Mesodermal cell (in vitro differentiated cells): ENCODE data around the gene TSACC.
"Not testable (repeated sequence)": the region's sequence is repeated elsewhere in the genome, so short reads cannot be mapped to it uniquely, and the experiment has no call there.

ENCODE experiments used
- H3K27ac ChIP-seq: 2 replicates; pipeline ENCODE4 v1.7.0; 2013; ENCODE audit warnings: mild to moderate bottlenecking, low read depth, low read length, moderate library complexity; ENCODE audit not compliant: severe bottlenecking
- H3K36me3 ChIP-seq: 2 replicates; pipeline ENCODE4 v1.7.1; 2013; ENCODE audit warnings: mild to moderate bottlenecking, low read length, moderate library complexity; ENCODE audit not compliant: control insufficient read depth, insufficient read depth
- H3K4me1 ChIP-seq: one replicate; pipeline ENCODE4 v1.7.1; 2013; ENCODE audit warnings: mild to moderate bottlenecking, low read length; ENCODE audit not compliant: insufficient read depth, control insufficient read depth, poor library complexity, severe bottlenecking
- H3K4me3 ChIP-seq: 2 replicates; pipeline ENCODE4 v1.7.0; 2013; ENCODE audit warnings: low read length, control low read depth, mild to moderate bottlenecking; ENCODE audit not compliant: insufficient read depth, poor library complexity, severe bottlenecking; ENCODE audit errors: extremely low read depth
- H3K9me3 ChIP-seq: 2 replicates; pipeline ENCODE4 v1.7.1; 2013; ENCODE audit warnings: mild to moderate bottlenecking, low read length, moderate library complexity; ENCODE audit not compliant: control insufficient read depth
- WGBS, 2 experiments: methylation state at CpG; one replicate each; pipeline ENCODE4 v1.1.5; 2013; ENCODE audit warnings: missing lambda C conversion rate in 2 of 2; ENCODE audit not compliant: insufficient coverage in 2 of 2; 5-methylcytosine and 5-hydroxymethylcytosine counted together

The TSACC gene

DNA sequence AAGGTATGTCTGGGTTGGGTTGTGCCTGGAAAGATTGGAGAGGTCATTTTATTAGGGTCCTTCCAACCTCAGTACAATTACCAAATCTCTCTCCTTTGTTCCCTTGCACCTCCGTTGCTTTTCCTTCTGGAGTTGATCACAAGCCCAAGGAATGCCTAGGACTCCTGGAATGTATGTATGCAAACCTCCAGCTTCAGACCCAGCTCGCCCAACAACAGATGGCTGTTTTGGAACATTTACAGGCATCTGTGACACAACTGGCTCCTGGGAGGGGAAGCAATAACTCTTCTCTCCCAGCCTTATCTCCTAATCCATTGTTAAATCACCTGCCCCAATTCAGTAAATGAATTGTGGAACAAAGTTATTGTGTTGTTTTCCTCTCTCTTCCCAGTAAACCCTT is 8.3 kb downstream of the TSACC start:
- no peak overlapping the region for H3K27ac ChIP-seq
- H3K4me3 ChIP-seq, result no peak overlapping the region
- H3K9me3 ChIP-seq, result no peaks in the 10 kb centered on the region
- 41 to 60% methylated on average over 2 of the region's 2 CpGs for WGBS, 2 experiments
- peaks cover 5% of the 10 kb centered on the region for H3K4me1 ChIP-seq
- H3K36me3 ChIP-seq, result no peaks in the 10 kb centered on the region

DNA sequence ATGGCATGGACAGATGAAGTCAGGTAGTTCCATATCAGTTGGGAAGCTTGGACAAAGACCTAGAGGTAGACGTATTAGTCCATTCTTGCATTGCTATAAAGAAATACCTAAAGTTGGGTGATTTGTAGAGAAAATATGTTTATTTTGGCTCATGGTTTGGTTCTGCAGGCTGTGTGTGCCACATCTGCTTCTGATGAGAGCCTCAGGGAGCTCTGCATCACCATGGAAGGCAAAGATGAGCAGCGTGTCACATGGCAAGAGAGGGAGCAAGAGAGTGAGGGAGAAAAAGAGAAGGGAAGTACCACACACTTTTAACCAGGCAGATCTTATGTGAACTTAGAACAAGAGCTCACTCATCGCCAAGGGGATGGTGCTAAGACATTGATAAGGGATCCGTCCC is 9.0 kb downstream of the TSACC start:
- H3K9me3 ChIP-seq, result no peaks in the 10 kb centered on the region
- no peaks in the 10 kb centered on the region for H3K36me3 ChIP-seq
- H3K4me1 ChIP-seq, result peaks cover 5% of the 10 kb centered on the region
- WGBS, 2 experiments, result 89 to 100% methylated on average over 1 to 3 of the region's 4 CpGs
- no peak overlapping the region for H3K4me3 ChIP-seq
- H3K27ac ChIP-seq, result no peak overlapping the region

DNA sequence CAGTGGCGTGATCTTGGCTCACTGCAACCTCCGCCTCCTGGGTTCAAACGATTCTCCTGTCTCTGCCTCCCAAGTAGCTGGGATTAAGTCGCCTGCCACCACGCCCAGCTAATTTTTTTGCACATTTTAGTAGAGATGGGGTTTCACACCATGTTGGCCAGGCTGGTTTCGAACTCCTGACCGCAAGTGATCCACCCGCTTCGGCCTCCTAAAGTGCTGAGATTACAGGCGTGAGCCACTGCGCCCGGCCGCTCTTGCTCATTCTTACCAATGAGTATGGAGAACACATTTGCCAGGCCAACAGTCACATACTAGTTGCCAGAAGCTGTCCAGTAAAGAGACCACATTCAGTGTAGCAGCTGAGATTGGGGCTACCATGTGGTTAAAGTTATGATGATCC is 14.2 kb downstream of the TSACC start:
- not testable (repeated sequence) for H3K27ac ChIP-seq, H3K4me3 ChIP-seq, H3K4me1 ChIP-seq, H3K9me3 ChIP-seq, H3K36me3 ChIP-seq
- 93 to 94% methylated on average over 12 to 13 of the region's 13 CpGs for WGBS, 2 experiments

DNA sequence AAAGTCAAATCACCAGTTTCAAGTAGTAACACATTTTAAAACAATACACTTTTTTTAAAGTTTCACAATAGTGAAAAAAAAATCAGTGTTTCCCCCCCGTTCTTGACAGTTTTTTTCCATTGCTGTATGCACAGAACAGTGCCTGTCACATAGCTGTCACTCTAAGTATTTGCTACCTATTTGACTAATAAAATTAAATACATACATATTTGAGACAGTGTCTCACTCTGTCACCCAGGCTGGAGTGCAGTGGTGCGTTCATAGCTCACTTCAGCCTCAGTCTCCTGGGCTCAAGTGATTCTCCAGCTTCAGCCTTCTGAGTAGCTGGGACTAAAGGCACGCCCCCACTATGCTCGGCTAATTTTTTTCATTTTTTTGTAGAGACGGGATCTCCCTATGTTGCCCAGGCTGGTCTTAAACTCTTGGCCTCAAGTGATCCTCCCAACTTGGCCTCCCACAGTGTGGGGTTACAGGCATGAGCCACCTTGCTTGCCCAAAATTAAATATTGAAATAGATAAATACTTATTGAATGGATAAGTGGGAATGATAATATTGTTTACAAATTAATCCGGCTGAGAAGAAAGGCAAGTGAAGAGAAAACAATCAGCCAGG is 18.0 kb downstream of the TSACC start:
- Histone ChIP-seq H3K4me3 (no peak overlapping the region), H3K4me1 (no peaks in the 10 kb centered on the region), H3K9me3 (no peaks in the 10 kb centered on the region), H3K27ac (no peak overlapping the region), H3K36me3 (no peaks in the 10 kb centered on the region)
- WGBS, 2 experiments, result 71% methylated on average over 6 of the region's 6 CpGs

DNA sequence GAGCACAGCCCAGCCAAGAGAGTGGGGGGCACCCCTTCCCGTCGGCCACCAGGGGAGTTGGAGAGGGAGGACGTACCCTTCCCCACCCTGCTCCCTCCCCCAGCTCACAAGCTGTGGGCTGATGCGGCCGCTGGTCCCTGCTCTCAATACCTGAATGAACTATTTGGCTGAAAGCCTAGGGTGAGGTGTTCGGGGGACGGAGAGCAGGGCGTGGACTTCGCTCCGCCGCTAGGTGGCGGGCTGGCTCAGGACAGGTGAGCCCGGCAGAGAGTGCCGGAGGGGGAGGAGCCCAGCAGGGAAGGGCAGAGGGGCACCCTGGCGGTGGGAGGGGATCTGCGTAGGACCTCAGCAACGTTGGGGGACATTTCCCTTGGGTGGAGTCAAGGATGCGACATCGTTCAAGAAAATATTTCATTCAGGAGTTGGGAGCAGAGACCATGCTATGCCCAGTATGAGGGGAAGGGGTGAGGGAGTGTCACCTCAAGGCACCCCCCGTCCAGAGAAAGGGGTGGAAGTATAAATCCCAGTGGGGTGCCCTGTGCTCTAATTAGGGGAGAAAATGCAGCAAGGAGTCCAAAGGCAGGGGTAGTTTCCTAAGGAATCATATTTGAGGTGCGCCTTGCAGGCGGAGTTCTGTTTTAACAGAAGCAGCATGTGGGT is 18.7 kb downstream of the TSACC start:
- H3K9me3 ChIP-seq, result no peaks in the 10 kb centered on the region
- 15 to 23% methylated on average over 12 to 17 of the region's 22 CpGs for WGBS, 2 experiments
- H3K36me3 ChIP-seq, result no peaks in the 10 kb centered on the region
- no peak overlapping the region for H3K27ac ChIP-seq
- H3K4me3 ChIP-seq, result no peak overlapping the region
- no peaks in the 10 kb centered on the region for H3K4me1 ChIP-seq

DNA sequence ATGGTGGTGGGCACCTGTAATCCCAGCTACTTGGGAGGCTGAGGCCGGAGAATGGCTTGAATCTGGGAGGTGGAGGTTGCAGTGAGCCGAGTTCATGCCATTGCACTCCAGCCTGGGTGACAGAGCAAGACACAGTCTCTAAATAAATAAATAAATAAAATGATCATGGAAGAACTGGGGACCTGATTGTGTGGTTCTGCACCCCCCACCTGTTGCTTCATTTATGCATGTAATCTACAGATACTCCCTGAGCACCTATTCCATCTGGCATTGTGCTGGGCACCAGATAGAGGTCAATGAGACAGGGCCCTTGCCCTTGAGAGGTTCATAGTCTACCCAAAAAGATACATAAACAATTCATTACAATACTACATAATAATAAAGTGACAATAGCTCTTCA is 19.7 kb downstream of the TSACC start:
- H3K9me3 ChIP-seq, result no peaks in the 10 kb centered on the region
- H3K4me1 ChIP-seq, result no peaks in the 10 kb centered on the region
- WGBS, 2 experiments, result 100% methylated on average over 1 of the region's 2 CpGs; no CpG with 5 or more reads in 1 of the 2 experiments
- no peak overlapping the region for H3K4me3 ChIP-seq
- H3K36me3 ChIP-seq, result no peaks in the 10 kb centered on the region
- H3K27ac ChIP-seq, result no peak overlapping the region

DNA sequence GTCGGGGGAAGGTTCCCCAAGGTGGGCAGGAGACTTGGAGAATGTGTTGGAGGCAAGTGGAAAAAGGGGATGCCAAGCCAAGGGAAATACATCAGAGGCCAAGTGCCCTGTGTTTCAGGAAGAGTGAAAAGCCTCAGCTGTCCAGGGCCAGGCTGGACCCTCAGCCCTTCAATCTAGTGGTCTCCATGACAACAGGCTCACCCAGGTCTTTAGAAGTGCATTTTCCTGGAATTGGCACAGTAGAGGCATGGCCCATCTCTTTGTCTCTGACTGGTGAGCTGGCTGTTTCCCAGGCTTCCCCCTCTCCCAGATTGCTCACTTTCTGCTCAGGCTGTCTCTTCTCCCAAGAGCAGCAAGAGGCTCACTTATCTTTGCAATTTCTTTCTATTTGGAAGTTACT is 20.3 kb downstream of the TSACC start:
- no peaks in the 10 kb centered on the region for H3K9me3 ChIP-seq
- H3K4me1 ChIP-seq, result no peaks in the 10 kb centered on the region
- H3K27ac ChIP-seq, result no peak overlapping the region
- 100% methylated on average over 1 of the region's 1 CpG; no CpG with 5 or more reads in 1 of the 2 experiments for WGBS, 2 experiments
- no peaks in the 10 kb centered on the region for H3K36me3 ChIP-seq
- H3K4me3 ChIP-seq, result no peak overlapping the region

DNA sequence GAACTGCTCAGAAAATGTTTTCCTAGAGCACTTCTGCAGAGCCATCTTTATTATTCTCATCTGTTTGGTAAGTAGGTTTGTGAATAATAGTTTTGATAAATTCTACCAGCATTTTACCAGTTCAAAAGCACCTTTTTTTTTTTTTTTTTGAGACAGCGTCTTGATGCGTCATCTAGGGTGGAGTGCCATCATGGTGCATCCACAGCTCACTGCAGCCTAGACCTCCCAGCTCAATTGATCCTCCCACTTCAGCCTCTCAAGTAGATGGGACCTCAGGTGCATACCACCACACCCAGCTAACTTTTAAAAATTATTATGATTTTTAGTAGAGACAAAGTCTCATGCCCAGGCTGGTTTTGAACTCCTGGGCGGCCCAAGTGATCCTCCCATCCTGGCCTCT is 20.9 kb downstream of the TSACC start:
- Histone ChIP-seq H3K27ac (no peak overlapping the region), H3K9me3 (no peaks in the 10 kb centered on the region), H3K4me1 (no peaks in the 10 kb centered on the region), H3K36me3 (no peaks in the 10 kb centered on the region), H3K4me3 (no peak overlapping the region)
- WGBS, 2 experiments, result 92 to 95% methylated on average over 3 of the region's 3 CpGs

DNA sequence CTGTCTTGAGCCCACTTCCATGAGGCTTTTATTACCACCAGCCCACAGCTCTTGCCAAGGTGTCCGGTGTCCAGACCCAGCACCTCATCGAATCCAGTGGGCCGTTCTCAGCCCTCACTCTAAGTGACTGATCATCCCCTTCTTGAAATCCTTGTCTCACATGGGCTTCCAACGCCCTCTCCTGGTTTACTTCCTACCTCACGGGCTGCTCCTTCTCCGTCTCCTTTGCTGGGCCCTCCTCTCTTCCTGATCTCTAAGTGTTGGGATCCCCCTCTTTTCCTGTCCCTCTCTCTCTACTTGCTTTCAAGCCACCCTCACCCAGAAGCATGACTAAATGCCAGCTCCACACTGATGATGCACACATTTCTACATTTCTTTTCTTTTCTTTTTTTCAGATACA is 21.6 kb downstream of the TSACC start:
- Histone ChIP-seq H3K36me3 (no peaks in the 10 kb centered on the region), H3K27ac (no peak overlapping the region), H3K4me1 (no peaks in the 10 kb centered on the region), H3K4me3 (no peak overlapping the region), H3K9me3 (no peaks in the 10 kb centered on the region)
- 33 to 38% methylated on average over 6 of the region's 6 CpGs for WGBS, 2 experiments

DNA sequence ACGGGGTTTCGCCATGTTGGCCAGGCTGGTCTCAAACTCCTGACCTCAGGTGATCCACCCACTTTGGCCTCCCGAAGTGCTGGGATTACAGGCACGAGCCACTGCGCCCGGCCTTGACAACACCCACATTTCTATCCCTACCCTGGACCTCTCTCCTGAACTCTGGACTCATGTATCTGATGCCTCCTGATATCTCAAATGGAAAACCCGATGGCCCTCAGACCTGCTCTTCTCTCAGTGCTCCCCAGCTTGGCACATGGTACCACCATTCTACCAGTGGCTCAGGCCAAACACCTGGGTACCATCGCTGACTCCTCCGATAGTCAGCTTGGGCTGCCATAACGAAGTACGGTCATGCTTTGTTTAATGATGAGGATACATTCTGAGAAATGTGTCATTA is 22.2 kb downstream of the TSACC start:
- Histone ChIP-seq H3K4me1 (no peaks in the 10 kb centered on the region), H3K27ac (no peak overlapping the region), H3K4me3 (no peak overlapping the region), H3K9me3 (no peaks in the 10 kb centered on the region), H3K36me3 (no peaks in the 10 kb centered on the region)
- WGBS, 2 experiments, result 87 to 96% methylated on average over 9 of the region's 11 CpGs

DNA sequence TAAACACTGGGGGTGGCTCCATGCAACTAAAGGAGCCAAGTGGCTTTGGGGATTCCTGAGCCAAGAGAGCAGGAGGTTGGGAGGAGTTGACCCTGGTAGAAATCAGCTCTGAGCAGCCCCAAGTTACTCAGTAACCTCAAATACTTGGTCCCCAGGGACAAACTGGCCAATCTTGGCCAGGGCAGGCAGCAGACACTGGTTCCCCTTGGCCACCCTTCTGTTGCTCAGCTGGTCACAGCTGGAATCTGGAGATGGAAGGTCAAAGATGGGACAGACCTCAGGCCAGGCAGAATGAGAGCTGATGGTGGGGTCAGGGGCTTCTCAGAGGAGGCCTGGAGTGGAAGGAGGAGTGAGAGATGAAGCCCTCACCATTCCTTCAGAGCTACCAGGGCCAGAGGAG is 27.4 kb downstream of the TSACC start:
- H3K9me3 ChIP-seq, result no peaks in the 10 kb centered on the region
- H3K27ac ChIP-seq, result no peak overlapping the region
- no peaks in the 10 kb centered on the region for H3K36me3 ChIP-seq
- H3K4me3 ChIP-seq, result no peak overlapping the region
- H3K4me1 ChIP-seq, result peaks cover 14% of the 10 kb centered on the region
